ENCODE data around the gene H2AZ1. TPM values are rescaled to one million over a fixed set of nuclear protein-coding genes. Genes with fewer than 3 reads are reported as not detected.
"Not testable (repeated sequence)": the region's sequence is repeated elsewhere in the genome, so short reads cannot be mapped to it uniquely, and the experiment has no call there.

Gene H2AZ1
- 583 and 635 TPM in 2 replicates for total RNA-seq (2014; rRNA removed; shearing (Covaris generic); ENCODE audit: low replicate concordance)

- H3K9me3 ChIP-seq, result no peaks in the 10 kb centered on the region
- no peaks in the 10 kb centered on the region for H3K27me3 ChIP-seq
- peak within 1 kb of the TSS; percentile 86 for H3K4me3 ChIP-seq
- DNase-seq, result peak; percentile 96
- peaks cover 24% of the 10 kb centered on the region for H3K36me3 ChIP-seq
Observed at GRCh38 chr4:99949999-99950912, at the start of gene H2AZ1. Gene H2AZ1 (minus strand): TSS chr4:99950275. CDS start chr4:99950170, 105 bp downstream.

- Histone ChIP-seq H3K27me3 (no peaks in the 10 kb centered on the region), H3K36me3 (no peaks in the 10 kb centered on the region), H3K9me3 (no peaks in the 10 kb centered on the region), H3K4me3 (no peak overlapping the region)
- DNase-seq, result no peak
Observed at GRCh38 chr4:99998062-99998867, 48.2 kb upstream of the H2AZ1 start.

- Histone ChIP-seq H3K4me3 (no peak overlapping the region), H3K36me3 (no peaks in the 10 kb centered on the region), H3K27me3 (no peaks in the 10 kb centered on the region), H3K9me3 (no peaks in the 10 kb centered on the region)
- DNase-seq, result no peak
Observed at GRCh38 chr4:99991741-99992140, 41.7 kb upstream of the H2AZ1 start.

GRCh38 chr4:99987681-99988080 lies 37.6 kb upstream of the H2AZ1 start:
- DNase-seq, result no peak
- Histone ChIP-seq H3K27me3 (no peaks in the 10 kb centered on the region), H3K9me3 (no peaks in the 10 kb centered on the region), H3K36me3 (no peaks in the 10 kb centered on the region), H3K4me3 (no peak overlapping the region)

- no peaks in the 10 kb centered on the region for H3K36me3 ChIP-seq
- H3K9me3 ChIP-seq, result no peaks in the 10 kb centered on the region
- no peak for DNase-seq
- H3K27me3 ChIP-seq, result no peaks in the 10 kb centered on the region
- no peak overlapping the region for H3K4me3 ChIP-seq
Observed at GRCh38 chr4:99986792-99987191, 36.7 kb upstream of the H2AZ1 start.

GRCh38 chr4:99983289-99983943 lies 33.3 kb upstream of the H2AZ1 start:
- no peaks in the 10 kb centered on the region for H3K36me3 ChIP-seq
- no peak overlapping the region for H3K4me3 ChIP-seq
- H3K9me3 ChIP-seq, result no peaks in the 10 kb centered on the region
- no peaks in the 10 kb centered on the region for H3K27me3 ChIP-seq
- no peak for DNase-seq

- no peaks in the 10 kb centered on the region for H3K36me3 ChIP-seq
- no peaks in the 10 kb centered on the region for H3K9me3 ChIP-seq
- no peak for DNase-seq
- no peak overlapping the region for H3K4me3 ChIP-seq
- no peaks in the 10 kb centered on the region for H3K27me3 ChIP-seq
Observed at GRCh38 chr4:99979872-99980271, 29.8 kb upstream of the H2AZ1 start.

GRCh38 chr4:99971453-99972111 lies 21.5 kb upstream of the H2AZ1 start:
- H3K9me3 ChIP-seq, result no peaks in the 10 kb centered on the region
- no peak overlapping the region for H3K4me3 ChIP-seq
- no peaks in the 10 kb centered on the region for H3K36me3 ChIP-seq
- no peak for DNase-seq
- no peaks in the 10 kb centered on the region for H3K27me3 ChIP-seq

GRCh38 chr4:99968330-99968729 lies 18.3 kb upstream of the H2AZ1 start:
- H3K9me3 ChIP-seq, result no peaks in the 10 kb centered on the region
- H3K36me3 ChIP-seq, result no peaks in the 10 kb centered on the region
- H3K4me3 ChIP-seq, result no peak overlapping the region
- DNase-seq, result peak; percentile 8
- no peaks in the 10 kb centered on the region for H3K27me3 ChIP-seq

GRCh38 chr4:99966692-99967091 lies 16.6 kb upstream of the H2AZ1 start:
- no peak for DNase-seq
- Histone ChIP-seq H3K4me3 (no peak overlapping the region), H3K9me3 (no peaks in the 10 kb centered on the region), H3K27me3 (no peaks in the 10 kb centered on the region), H3K36me3 (no peaks in the 10 kb centered on the region)

GRCh38 chr4:99965674-99966350 lies 15.7 kb upstream of the H2AZ1 start:
- H3K36me3 ChIP-seq, result no peaks in the 10 kb centered on the region
- no peaks in the 10 kb centered on the region for H3K9me3 ChIP-seq
- H3K27me3 ChIP-seq, result no peaks in the 10 kb centered on the region
- H3K4me3 ChIP-seq, result no peak overlapping the region
- DNase-seq, result no peak

- Histone ChIP-seq H3K9me3 (no peaks in the 10 kb centered on the region), H3K27me3 (no peaks in the 10 kb centered on the region), H3K36me3 (no peaks in the 10 kb centered on the region), H3K4me3 (no peak overlapping the region)
- DNase-seq, result no peak
Observed at GRCh38 chr4:99965173-99965572, 15.1 kb upstream of the H2AZ1 start.

GRCh38 chr4:99961711-99962110 lies 11.6 kb upstream of the H2AZ1 start:
- Histone ChIP-seq H3K9me3 (no peaks in the 10 kb centered on the region), H3K27me3 (no peaks in the 10 kb centered on the region), H3K4me3 (no peak overlapping the region), H3K36me3 (no peaks in the 10 kb centered on the region)
- DNase-seq, result no peak

- Histone ChIP-seq H3K4me3 (no peak overlapping the region), H3K27me3 (no peaks in the 10 kb centered on the region), H3K36me3 (no peaks in the 10 kb centered on the region), H3K9me3 (no peaks in the 10 kb centered on the region)
- no peak for DNase-seq
Observed at GRCh38 chr4:99960648-99961047, 10.6 kb upstream of the H2AZ1 start.

GRCh38 chr4:99958207-99958606 lies 8.1 kb upstream of the H2AZ1 start:
- not testable (repeated sequence) for DNase-seq, H3K36me3 ChIP-seq, H3K9me3 ChIP-seq, H3K4me3 ChIP-seq, H3K27me3 ChIP-seq

GRCh38 chr4:99950913-99951254 lies 809 bp upstream of the H2AZ1 start:
- DNase-seq, result no peak
- Histone ChIP-seq H3K27me3 (no peaks in the 10 kb centered on the region), H3K4me3 (peak overlapping the region; percentile 86), H3K36me3 (peaks cover 24% of the 10 kb centered on the region), H3K9me3 (no peaks in the 10 kb centered on the region)
